Progenitor cell of endocrine pancreas (in vitro differentiated cells): ENCODE measurements around the gene TNS2. TPM values are rescaled to one million over a fixed set of nuclear protein-coding genes. Genes with fewer than 3 reads are reported as not detected.
"Not testable (repeated sequence)": the region's sequence is repeated elsewhere in the genome, so short reads cannot be mapped to it uniquely, and the experiment has no call there.

Experiments
- DNase-seq: peaks from one replicate; pipeline ENCODE4 v3.0.0; 2021; ENCODE audit warnings: low spot score; ENCODE audit not compliant: unreplicated experiment
- H3K27ac Mint-ChIP-seq: 2 replicates; pipeline ENCODE4 v1.8.0; 2021; ENCODE audit warnings: mild to moderate bottlenecking, moderate library complexity, mixed read lengths
- H3K27me3 Mint-ChIP-seq: 2 replicates; pipeline ENCODE4 v1.8.0; 2021; ENCODE audit warnings: mixed read lengths
- H3K36me3 Mint-ChIP-seq: 2 replicates; pipeline ENCODE4 v1.8.0; 2022; ENCODE audit warnings: mixed read lengths; ENCODE audit not compliant: insufficient read depth
- H3K4me1 Mint-ChIP-seq: 2 replicates; pipeline ENCODE4 v1.8.0; 2021; ENCODE audit warnings: low read depth, mixed read lengths
- H3K4me3 Mint-ChIP-seq: 2 replicates; pipeline ENCODE4 v1.8.0; 2021; ENCODE audit warnings: low read depth, mild to moderate bottlenecking, moderate library complexity, mixed read lengths
- H3K9me3 Mint-ChIP-seq: 2 replicates; pipeline ENCODE4 v1.8.0; 2021; ENCODE audit warnings: low read depth, mixed read lengths
- total RNA-seq: library from RNA; stranded (reverse); gene quantifications from 2 replicates; pipeline ENCODE4 v1.2.1, GENCODE V29; 2021
- TF ChIP-seq, protein P1 (sequence below): fragments of 200-600 bp; sonication (generic); IDR thresholded peaks from one replicate; pipeline ENCODE4 v1.5.0; 2021; ENCODE audit warnings: antibody characterized with exemption, mild to moderate bottlenecking; ENCODE audit not compliant: unreplicated experiment

TNS2 gene
- total RNA-seq, 1 donor from 2014 or later, result 7.3 TPM

DNA sequence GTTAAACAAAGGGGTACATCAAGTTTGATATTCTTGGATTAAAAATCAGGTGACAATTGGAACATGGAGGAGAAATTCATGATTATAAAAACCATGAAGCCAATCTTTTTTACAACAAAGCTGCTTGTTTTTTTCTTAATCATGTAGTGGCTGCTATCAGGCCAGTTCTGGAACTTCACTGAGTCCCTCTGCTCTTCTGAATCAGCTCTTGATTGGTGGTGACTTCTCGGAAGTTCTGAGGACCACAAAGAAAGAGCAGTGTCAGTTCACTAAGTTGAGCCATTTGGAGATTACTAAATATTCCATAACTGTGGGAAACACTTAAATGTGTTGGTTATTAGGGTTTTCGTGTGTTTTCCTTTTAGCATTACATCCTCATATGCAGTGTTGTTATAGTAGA lies 35.2 kb upstream of the TNS2 start:
- TF ChIP-seq, protein P1, sequence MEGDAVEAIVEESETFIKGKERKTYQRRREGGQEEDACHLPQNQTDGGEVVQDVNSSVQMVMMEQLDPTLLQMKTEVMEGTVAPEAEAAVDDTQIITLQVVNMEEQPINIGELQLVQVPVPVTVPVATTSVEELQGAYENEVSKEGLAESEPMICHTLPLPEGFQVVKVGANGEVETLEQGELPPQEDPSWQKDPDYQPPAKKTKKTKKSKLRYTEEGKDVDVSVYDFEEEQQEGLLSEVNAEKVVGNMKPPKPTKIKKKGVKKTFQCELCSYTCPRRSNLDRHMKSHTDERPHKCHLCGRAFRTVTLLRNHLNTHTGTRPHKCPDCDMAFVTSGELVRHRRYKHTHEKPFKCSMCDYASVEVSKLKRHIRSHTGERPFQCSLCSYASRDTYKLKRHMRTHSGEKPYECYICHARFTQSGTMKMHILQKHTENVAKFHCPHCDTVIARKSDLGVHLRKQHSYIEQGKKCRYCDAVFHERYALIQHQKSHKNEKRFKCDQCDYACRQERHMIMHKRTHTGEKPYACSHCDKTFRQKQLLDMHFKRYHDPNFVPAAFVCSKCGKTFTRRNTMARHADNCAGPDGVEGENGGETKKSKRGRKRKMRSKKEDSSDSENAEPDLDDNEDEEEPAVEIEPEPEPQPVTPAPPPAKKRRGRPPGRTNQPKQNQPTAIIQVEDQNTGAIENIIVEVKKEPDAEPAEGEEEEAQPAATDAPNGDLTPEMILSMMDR, result no peak
- Mint-ChIP-seq H3K27ac (peak overlapping the region; percentile 34), H3K4me1 (peaks cover 18% of the 10 kb centered on the region), H3K9me3 (no peaks in the 10 kb centered on the region), H3K4me3 (no peak overlapping the region), H3K36me3 (peaks cover 15% of the 10 kb centered on the region), H3K27me3 (no peaks in the 10 kb centered on the region)
- DNase-seq, result no peak

DNA sequence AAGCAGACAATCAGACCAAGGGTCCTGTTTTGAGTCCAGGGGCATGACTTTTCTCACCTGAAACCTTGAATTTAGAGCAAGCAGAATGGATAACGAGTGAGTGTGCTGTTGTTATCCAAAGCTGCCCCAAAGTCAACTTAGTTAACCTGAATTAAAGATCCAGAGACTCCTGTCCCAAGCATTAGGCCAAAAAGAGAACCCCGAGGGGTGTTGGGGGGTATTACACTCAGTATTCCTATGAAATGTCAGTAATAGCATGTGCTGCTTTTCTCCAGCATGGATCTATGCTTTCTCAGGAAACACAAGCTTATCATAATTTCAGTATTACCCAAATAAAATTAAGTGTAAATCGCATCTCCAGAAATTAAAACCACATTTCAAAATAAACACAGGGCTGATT lies 24.6 kb upstream of the TNS2 start:
- H3K4me3 Mint-ChIP-seq, result no peak overlapping the region

DNA sequence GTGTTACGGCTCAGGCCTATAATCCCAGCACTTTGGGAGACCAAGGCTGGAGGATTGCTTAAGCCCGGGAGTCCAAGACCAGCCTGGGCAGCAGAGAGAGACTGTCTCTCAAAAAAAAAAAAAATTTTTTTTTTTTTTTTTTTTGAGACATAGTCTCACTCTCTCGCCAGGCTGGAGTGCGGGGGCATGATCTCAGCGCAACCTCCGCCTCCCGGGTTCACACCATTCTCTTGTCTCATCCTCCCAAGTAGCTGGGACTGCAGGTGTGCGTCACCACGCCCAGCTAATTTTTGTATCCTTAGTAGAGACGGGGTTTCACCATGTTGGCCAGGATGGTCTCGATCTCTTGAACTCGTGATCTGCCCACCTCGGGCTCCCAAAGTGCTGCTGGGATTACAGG lies 22.9 kb upstream of the TNS2 start:
- H3K27me3 Mint-ChIP-seq, H3K4me3 Mint-ChIP-seq, H3K9me3 Mint-ChIP-seq, H3K4me1 Mint-ChIP-seq, H3K27ac Mint-ChIP-seq, DNase-seq: not testable (repeated sequence)
- peaks cover 39% of the 10 kb centered on the region for H3K36me3 Mint-ChIP-seq

More for the DNA sequence above, 24.6 kb upstream of the TNS2 start:
- Mint-ChIP-seq H3K4me1 (no peaks in the 10 kb centered on the region), H3K27ac (no peak overlapping the region), H3K27me3 (no peaks in the 10 kb centered on the region), H3K36me3 (peaks cover 33% of the 10 kb centered on the region), H3K9me3 (no peaks in the 10 kb centered on the region)
- TF ChIP-seq, protein P1, result no peak
- no peak for DNase-seq

DNA sequence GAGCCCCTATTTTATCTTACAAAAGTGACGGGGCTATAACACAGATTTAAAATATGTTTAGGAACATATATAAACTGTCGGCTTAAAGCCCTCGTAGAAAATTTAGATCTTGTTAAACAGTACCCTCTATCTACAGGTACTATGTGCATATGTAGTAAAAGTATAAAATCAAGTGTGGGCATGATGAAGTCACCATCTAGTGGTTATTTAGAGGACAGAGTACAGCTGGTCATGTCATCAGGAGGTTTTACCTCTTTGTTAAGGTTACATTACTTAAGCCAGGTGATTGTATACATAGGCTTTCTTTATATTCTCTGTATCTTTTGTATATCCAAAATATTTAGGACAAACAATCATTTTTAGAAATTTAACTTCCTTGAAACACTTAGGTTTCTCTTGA lies 18.2 kb upstream of the TNS2 start:
- TF ChIP-seq, protein P1, result no peak
- H3K4me1 Mint-ChIP-seq, result no peaks in the 10 kb centered on the region
- no peak overlapping the region for H3K27ac Mint-ChIP-seq
- peaks cover 37% of the 10 kb centered on the region for H3K36me3 Mint-ChIP-seq
- DNase-seq, result no peak
- no peak overlapping the region for H3K4me3 Mint-ChIP-seq
- H3K27me3 Mint-ChIP-seq, result no peaks in the 10 kb centered on the region
- H3K9me3 Mint-ChIP-seq, result no peaks in the 10 kb centered on the region

DNA sequence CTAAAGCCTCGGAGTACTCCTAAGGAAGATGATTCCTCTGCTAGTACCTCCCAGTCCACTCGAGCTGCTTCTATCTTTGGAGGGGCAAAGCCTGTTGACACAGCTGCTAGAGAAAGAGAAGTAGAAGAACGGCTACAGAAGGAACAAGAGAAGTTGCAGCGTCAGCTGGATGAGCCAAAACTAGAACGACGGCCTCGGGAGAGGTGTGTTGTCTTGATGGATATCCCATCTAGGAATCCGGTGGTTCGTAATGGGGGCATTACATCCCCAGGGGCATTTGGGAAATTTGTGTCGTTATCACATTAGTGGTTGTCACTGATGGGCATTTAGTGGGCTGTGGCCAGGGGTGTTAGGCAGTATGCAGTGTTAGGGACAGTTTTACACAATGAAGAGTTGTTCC lies 16.0 kb upstream of the TNS2 start:
- DNase-seq, H3K27me3 Mint-ChIP-seq, H3K27ac Mint-ChIP-seq, H3K4me3 Mint-ChIP-seq, H3K4me1 Mint-ChIP-seq, H3K9me3 Mint-ChIP-seq: not testable (repeated sequence)
- peaks cover 31% of the 10 kb centered on the region for H3K36me3 Mint-ChIP-seq

DNA sequence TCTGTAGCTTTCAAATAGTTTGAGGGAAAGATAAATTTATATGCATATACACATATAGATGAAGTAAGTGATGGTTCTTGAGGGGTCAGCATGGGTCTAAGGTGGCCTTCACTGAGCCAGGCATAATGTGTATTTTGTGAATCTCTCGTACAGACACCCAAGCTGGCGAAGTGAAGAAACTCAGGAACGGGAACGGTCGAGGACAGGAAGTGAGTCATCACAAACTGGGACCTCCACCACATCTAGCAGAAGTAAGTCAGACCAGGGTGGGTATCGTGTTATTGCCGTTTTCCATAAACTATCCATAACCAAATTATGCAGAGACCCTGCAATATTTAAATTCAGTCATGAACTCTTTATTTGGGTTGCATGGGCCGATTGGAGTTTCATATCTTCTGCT lies 15.4 kb upstream of the TNS2 start:
- H3K4me1 Mint-ChIP-seq, result no peaks in the 10 kb centered on the region
- TF ChIP-seq, protein P1, result no peak
- H3K27ac Mint-ChIP-seq, result no peak overlapping the region
- H3K27me3 Mint-ChIP-seq, result no peaks in the 10 kb centered on the region
- no peak overlapping the region for H3K4me3 Mint-ChIP-seq
- no peak for DNase-seq
- H3K9me3 Mint-ChIP-seq, result no peaks in the 10 kb centered on the region
- peaks cover 35% of the 10 kb centered on the region for H3K36me3 Mint-ChIP-seq

DNA sequence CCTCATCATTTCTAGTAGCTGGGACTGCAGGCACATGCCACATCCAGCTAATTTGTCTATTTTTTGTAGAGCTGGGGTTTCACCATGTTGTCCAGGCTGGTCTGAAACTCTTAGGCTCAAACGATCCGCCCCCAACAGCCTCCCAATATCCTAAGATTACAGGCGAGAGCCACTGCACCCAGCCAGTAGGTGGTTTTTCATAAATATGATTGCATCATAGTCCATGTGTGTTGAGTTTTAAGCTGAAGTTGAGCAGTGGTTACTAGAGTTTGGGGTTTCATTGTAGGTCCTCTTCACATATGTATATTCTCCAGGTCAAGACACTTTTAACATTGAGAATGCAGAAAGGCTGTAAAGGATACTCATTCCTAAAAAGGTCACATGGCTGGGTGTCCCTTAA lies 13.1 kb upstream of the TNS2 start:
- TF ChIP-seq, protein P1, result no peak
- Mint-ChIP-seq H3K27me3 (no peaks in the 10 kb centered on the region), H3K4me1 (no peaks in the 10 kb centered on the region), H3K9me3 (no peaks in the 10 kb centered on the region), H3K27ac (peak overlapping the region; percentile 45), H3K36me3 (peaks cover 33% of the 10 kb centered on the region), H3K4me3 (no peak overlapping the region)
- no peak for DNase-seq
